Peyer's patch (tissue), 4 donors: ENCODE measurements around the gene AFTPH.

Experiments
- POLR2A ChIP-seq, 2 donors: fragments of 450-650 bp; IDR thresholded peaks; one replicate each; pipeline ENCODE4 v1.5.1; 2017; ENCODE audit warnings: antibody characterized with exemption in 2 of 2, mild to moderate bottlenecking in 2 of 2, moderate library complexity in 2 of 2
- TF ChIP-seq, protein P1 (sequence below), 6 experiments: fragments of 450-650 bp in 4 of 6; fragments of 200-600 bp in 2 of 6; sonication (generic) in 1 of 6; IDR thresholded peaks; one replicate each; pipeline ENCODE4 v1.5.1; 2017 to 2019; ENCODE audit warnings: antibody characterized with exemption in 6 of 6, mild to moderate bottlenecking in 3 of 6, moderate library complexity in 1 of 6

DNA sequence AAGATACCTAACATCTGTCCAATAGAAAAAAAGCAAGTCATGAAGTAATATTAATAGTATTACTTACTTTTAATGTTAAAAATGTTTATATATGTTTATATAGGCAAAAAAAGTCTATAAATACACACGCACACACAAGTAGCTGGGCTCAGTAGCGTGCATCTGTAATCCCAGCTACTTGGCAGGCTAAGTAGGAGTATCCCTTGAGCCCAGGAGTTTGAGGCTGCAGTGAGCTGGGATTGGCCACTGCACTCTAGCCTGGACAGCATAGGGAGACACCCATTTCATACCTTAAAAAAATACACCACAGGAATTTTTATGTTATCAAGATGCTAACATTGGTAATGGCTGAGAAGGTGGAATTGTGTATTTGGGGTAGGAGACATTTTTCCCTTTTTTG, 17.4 kb upstream of the AFTPH start:
- TF ChIP-seq POLR2A (IDR thresholded peaks at IDR 0.05) = no peak
- TF ChIP-seq, protein P1, sequence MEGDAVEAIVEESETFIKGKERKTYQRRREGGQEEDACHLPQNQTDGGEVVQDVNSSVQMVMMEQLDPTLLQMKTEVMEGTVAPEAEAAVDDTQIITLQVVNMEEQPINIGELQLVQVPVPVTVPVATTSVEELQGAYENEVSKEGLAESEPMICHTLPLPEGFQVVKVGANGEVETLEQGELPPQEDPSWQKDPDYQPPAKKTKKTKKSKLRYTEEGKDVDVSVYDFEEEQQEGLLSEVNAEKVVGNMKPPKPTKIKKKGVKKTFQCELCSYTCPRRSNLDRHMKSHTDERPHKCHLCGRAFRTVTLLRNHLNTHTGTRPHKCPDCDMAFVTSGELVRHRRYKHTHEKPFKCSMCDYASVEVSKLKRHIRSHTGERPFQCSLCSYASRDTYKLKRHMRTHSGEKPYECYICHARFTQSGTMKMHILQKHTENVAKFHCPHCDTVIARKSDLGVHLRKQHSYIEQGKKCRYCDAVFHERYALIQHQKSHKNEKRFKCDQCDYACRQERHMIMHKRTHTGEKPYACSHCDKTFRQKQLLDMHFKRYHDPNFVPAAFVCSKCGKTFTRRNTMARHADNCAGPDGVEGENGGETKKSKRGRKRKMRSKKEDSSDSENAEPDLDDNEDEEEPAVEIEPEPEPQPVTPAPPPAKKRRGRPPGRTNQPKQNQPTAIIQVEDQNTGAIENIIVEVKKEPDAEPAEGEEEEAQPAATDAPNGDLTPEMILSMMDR (IDR thresholded peaks at IDR 0.05) = no peak
